Lower lobe of right lung (tissue), 2 donors: ENCODE measurements around the gene RGS16. TPM values are rescaled to one million over a fixed set of nuclear protein-coding genes. Genes with fewer than 3 reads are reported as not detected.
"Not testable (repeated sequence)": the region's sequence is repeated elsewhere in the genome, so short reads cannot be mapped to it uniquely, and the experiment has no call there.

Experiments
- ATAC-seq, 2 donors: fragments of 200-7000 bp; cut with Tn5 transposase; one replicate each; pipeline ENCODE4 v1.9.1; 2020 to 2022; ENCODE audit warnings: mild to moderate bottlenecking in 2 of 2, moderate library complexity in 2 of 2
- DNase-seq: peaks from one replicate; pipeline ENCODE4 v3.0.0-alpha.2; 2020
- H3K27ac ChIP-seq: fragments of 200-600 bp; one replicate; pipeline ENCODE4 v1.8.0; 2022
- H3K27me3 ChIP-seq: fragments of 200-600 bp; one replicate; pipeline ENCODE4 v1.8.0; 2022; ENCODE audit warnings: low read depth
- H3K36me3 ChIP-seq: fragments of 200-600 bp; one replicate; pipeline ENCODE4 v1.8.0; 2022; ENCODE audit warnings: mild to moderate bottlenecking
- H3K4me1 ChIP-seq: fragments of 200-600 bp; one replicate; pipeline ENCODE4 v1.8.0; 2022
- H3K4me3 ChIP-seq: fragments of 200-600 bp; one replicate; pipeline ENCODE4 v1.8.0; 2022; ENCODE audit warnings: mild to moderate bottlenecking
- H3K9me3 ChIP-seq: fragments of 200-600 bp; one replicate; pipeline ENCODE4 v1.8.0; 2022
- CTCF ChIP-seq: fragments of 200-600 bp; IDR thresholded peaks from one replicate; pipeline ENCODE4 v1.8.0; 2022; ENCODE audit warnings: antibody characterized with exemption, mild to moderate bottlenecking
- intact Hi-C: fragments of 100-400 bp; cut with DNase I; formaldehyde crosslinking; loops from one replicate; pipeline ENCODE4 v1.11.0; 2022
- total RNA-seq: library from RNA; stranded (reverse); fragmentation: NEBNext Ultra II Directional; extraction: Animal tissue kit (Norgen Biotek cat#: 25700); gene quantifications from one replicate; pipeline ENCODE4 v1.2.1, GENCODE V29; 2021
- donor health status: DM: no; HTN: yes; CAD: no; lungs with severe emphysema.

Gene RGS16
- total RNA-seq, 1 donor from 2014 or later = 14.6 TPM

GRCh38 chr1:182633031-182633430 lies 28.8 kb upstream of the RGS16 start:
- TF ChIP-seq CTCF = no peak
- no peak for ATAC-seq

GRCh38 chr1:182632441-182632857 lies 28.3 kb upstream of the RGS16 start:
- H3K4me3 ChIP-seq, intact Hi-C loops, H3K9me3 ChIP-seq, H3K27me3 ChIP-seq, ATAC-seq, H3K27ac ChIP-seq, DNase-seq, H3K36me3 ChIP-seq: not testable (repeated sequence)
- peaks cover 14% of the 10 kb centered on the region for H3K4me1 ChIP-seq

More at GRCh38 chr1:182633031-182633430, 28.8 kb upstream of the RGS16 start:
- Histone ChIP-seq H3K4me3 (no peak overlapping the region), H3K36me3 (no peaks in the 10 kb centered on the region), H3K4me1 (peaks cover 14% of the 10 kb centered on the region), H3K9me3 (no peaks in the 10 kb centered on the region), H3K27me3 (no peaks in the 10 kb centered on the region), H3K27ac (no peak overlapping the region)
- intact Hi-C loops = no loop called here
- no peak for DNase-seq

- intact Hi-C loops = no loop called here
- TF ChIP-seq CTCF = no peak
- no peak for ATAC-seq
- Histone ChIP-seq H3K36me3 (no peaks in the 10 kb centered on the region), H3K27ac (no peak overlapping the region), H3K4me3 (no peak overlapping the region), H3K27me3 (no peaks in the 10 kb centered on the region), H3K4me1 (peaks cover 14% of the 10 kb centered on the region), H3K9me3 (no peaks in the 10 kb centered on the region)
- no peak for DNase-seq
Measured at GRCh38 chr1:182631954-182632353, 27.8 kb upstream of the RGS16 start.

- TF ChIP-seq CTCF = no peak
- H3K4me1 ChIP-seq = peaks cover 14% of the 10 kb centered on the region
- H3K4me3 ChIP-seq = no peak overlapping the region
- H3K36me3 ChIP-seq = no peaks in the 10 kb centered on the region
- no peak overlapping the region for H3K27ac ChIP-seq
- intact Hi-C loops = no loop called here
- no peaks in the 10 kb centered on the region for H3K9me3 ChIP-seq
- ATAC-seq = no peak
- H3K27me3 ChIP-seq = no peaks in the 10 kb centered on the region
- DNase-seq = no peak
Measured at GRCh38 chr1:182631053-182631677, 27.0 kb upstream of the RGS16 start.

- intact Hi-C loops = no loop called here
- no peak for TF ChIP-seq CTCF
- H3K9me3 ChIP-seq = no peaks in the 10 kb centered on the region
Measured at GRCh38 chr1:182630586-182630985, 26.4 kb upstream of the RGS16 start.

GRCh38 chr1:182629499-182630096 lies 25.4 kb upstream of the RGS16 start:
- H3K4me3 ChIP-seq = no peak overlapping the region
- no peak overlapping the region for H3K27ac ChIP-seq
- DNase-seq (no peak), ATAC-seq (no peak)
- H3K4me1 ChIP-seq = peaks cover 14% of the 10 kb centered on the region
- no peaks in the 10 kb centered on the region for H3K27me3 ChIP-seq
- TF ChIP-seq CTCF = no peak
- intact Hi-C loops = no loop called here
- no peaks in the 10 kb centered on the region for H3K36me3 ChIP-seq
- no peaks in the 10 kb centered on the region for H3K9me3 ChIP-seq

More at GRCh38 chr1:182630586-182630985, 26.4 kb upstream of the RGS16 start:
- Histone ChIP-seq H3K36me3 (no peaks in the 10 kb centered on the region), H3K4me3 (no peak overlapping the region), H3K27me3 (no peaks in the 10 kb centered on the region), H3K27ac (no peak overlapping the region), H3K4me1 (peaks cover 14% of the 10 kb centered on the region)
- DNase-seq (no peak), ATAC-seq (no peak)
